ENCODE results near the gene GPX5.
"Not testable (repeated sequence)": the region's sequence is repeated elsewhere in the genome, so short reads cannot be mapped to it uniquely, and the experiment has no call there.

Gene GPX5

DNA sequence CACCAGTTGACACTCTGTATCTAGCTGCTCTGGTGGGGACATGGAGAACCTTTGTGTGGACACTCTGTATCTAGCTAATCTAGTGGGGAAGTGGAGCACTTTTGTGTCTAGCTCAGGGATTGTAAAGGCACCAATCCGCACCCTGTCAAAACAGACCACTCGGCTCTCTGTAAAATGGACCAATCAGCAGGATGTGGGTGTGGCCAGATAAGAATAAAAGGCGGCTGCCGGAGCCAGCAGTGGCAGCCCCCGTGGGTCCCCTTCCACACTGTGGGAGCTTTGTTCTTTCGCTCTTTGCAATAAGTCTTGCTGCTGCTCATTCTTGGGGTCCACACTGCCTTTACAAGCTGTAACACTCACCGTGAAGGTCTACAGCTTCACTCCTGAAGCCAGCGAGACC is 13.3 kb upstream of the GPX5 start:
- not testable (repeated sequence) for DNase-seq (ENCODE audit: low spot score)

DNA sequence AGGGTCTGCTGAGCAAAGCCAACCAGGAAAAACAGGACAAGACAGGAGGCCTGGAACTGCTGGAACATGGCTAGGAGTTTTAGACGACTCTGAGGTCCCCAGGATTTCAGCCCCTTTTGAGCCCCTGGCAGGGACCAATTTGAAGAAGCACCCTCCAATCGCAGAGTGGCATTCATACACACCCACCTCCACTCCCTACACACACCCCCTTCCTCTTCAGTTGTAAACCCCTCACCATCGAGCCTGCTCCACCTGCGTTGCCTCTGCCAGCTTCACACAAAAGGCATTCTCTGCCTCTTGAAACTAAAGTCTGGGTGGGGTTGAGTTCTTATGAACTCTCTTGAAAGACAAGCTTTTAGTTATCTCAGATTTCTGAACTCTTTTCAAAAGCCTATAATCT is 10.0 kb upstream of the GPX5 start, which contains the start of gene GPX6:
Gene GPX6, minus strand, starts transcription at position 118 of the 400 bp plus-strand sequence. Its CDS starts 50 bp downstream, at position 68.
- DNase-seq (ENCODE audit: low spot score) = no peak

DNA sequence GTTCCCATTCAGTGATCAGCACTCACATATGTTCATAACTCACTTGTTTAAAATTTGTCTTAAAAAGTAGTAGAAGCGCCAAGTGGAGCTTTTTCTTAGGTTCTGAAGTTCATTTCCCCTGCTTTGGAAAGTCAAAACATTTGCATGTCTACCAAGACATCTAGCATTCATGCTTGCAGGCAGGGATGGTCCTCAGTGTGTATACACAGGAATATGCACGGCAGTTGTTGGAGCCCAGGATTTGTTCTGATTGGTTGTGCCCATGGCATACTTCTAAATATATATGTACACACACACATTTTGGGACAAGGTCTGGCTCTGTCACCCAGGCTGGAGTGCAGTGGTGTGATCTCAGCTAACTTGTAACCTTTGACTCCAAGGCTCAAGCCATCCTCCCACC is 7.7 kb upstream of the GPX5 start:
- DNase-seq (ENCODE audit: low spot score) = no peak

DNA sequence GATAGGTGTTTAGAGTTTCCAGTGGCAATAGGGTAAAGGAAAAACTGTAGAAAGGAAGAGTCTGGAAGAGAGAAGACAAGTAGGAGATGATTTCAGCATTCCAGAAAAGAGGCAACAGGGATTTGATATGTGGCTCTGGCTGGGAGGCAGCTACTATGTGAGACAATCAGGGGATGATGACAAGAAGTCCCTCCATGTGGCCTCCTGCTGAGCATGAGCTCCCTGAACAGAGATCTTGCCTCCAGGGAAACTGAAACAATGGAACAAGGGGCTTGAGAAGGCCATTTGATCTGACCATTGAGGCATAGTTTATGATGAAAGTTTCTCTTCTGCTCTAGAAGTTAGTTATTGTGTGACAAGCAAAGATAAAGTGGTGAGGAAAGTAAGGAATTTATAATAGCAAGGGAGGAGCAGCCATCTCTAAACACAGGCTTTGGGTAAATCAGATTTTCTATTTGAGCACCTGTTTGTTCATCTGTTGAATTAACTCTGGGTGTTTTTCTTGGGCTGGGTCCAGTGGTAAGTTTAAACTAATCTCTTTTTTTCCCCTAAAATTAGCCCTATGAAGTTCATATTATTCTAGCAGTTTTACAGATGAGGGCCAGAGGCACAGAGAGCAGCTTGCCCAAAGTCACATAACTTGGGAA is 3.0 kb upstream of the GPX5 start:
- no peak for DNase-seq (ENCODE audit: low spot score)

DNA sequence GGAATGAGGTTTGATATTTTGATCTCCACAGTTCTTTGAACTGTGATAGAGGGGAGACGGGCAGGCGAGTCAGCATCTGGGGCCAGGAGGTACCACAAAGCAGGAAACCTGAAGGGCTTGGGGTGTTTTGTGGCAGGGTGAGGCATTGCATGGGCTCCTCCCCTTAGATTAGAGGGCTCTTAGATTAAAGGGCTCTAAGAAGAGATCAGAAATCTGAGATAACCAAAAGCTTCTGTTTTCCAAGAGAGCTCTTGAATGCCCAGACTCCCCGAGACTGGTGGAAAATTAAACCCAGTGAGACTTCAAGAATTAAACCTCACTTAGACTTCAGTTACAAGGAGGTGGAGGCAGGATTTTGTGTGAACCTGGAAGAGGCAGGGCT is 2.4 kb upstream of the GPX5 start:
- peak; percentile 4 for DNase-seq (ENCODE audit: low spot score)

DNA sequence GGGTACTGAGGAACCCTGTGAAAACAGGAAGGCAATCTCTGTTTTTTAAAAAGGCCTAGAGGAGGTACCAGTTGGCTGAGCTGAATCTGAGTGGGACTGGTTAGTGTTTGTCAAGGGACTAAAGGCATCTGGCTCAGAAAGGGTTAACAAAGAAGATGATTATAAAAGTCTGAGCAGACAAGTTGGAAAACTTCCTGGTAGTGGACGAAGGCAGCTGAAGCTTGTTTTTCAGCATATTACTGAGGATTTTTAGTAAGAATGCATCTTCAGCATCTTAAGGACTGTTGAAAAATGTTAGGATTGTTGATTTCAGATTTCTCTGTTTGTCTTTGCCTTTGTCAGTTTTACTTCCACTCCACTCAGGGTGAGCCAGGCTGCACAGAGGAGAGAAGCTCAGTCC is 5.1 kb downstream of the GPX5 start:
- DNase-seq (ENCODE audit: low spot score) = no peak

DNA sequence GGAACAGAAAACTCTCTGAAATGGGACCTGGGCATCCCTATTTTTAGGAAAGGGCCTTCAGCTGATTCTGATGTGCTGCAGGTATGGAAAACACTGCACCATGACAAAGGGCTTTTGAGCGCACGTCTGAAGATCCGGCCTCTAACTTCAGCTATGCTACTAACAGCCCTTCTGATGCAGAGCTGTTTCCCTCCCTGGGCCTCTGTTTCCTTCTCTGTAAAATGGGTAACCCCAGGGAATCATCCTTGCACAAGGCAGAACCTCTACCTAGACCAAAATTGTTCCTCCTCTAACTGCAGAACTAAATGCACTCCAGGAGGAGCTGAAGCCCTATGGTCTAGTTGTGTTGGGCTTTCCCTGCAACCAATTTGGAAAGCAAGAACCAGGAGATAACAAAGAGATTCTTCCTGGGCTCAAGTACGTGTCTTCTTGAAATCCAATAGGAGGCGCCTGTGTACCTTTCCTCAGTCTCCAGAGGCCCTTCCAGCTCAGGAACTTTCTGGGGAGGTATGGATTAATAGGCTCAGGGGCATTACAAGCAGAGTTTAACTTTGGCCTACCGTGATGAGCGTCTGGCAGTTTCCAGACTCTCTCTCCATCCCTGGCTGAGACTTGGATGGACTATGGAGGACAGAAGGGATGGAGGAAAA is 5.9 kb downstream of the GPX5 start:
- DNase-seq (ENCODE audit: low spot score) = no peak

DNA sequence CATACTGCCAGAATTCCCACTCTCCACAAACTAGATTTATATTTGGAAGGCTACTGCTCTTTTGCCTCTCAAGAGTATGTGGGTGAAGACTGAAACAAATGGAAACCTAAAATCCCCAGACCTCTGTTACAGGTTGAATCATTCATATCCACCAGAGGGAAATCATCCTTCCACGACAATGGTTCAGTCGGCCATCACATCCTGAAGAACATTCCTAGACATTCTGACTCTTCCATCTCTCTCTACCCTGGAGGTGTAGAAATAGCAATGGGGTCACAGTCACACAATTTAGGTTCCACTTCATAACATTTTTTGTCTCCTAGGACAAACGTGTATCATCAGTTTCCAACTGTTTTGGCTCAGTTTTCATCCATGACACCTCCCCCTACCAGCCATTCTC is 8.6 kb downstream of the GPX5 start:
- DNase-seq (ENCODE audit: low spot score) = no peak

DNA sequence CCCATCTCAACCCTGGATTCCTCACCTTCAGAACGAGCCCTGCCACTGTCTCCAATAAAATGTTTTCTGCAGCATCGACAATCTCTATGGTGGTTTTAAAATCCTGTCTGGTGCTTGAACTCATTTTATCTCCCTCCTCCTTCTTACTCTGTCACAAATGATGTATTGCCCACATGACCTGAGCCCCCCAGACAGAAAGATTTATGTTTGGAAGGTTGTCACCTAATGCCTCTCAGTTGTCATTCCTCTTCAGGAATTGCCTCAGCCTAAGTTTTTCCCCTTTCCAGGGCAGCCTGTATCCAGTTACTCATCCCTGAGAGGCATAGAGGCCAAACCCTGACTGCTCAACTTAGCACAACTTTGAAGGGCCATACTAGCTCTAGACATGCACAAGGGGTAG is 9.2 kb downstream of the GPX5 start:
- DNase-seq (ENCODE audit: low spot score) = no peak

DNA sequence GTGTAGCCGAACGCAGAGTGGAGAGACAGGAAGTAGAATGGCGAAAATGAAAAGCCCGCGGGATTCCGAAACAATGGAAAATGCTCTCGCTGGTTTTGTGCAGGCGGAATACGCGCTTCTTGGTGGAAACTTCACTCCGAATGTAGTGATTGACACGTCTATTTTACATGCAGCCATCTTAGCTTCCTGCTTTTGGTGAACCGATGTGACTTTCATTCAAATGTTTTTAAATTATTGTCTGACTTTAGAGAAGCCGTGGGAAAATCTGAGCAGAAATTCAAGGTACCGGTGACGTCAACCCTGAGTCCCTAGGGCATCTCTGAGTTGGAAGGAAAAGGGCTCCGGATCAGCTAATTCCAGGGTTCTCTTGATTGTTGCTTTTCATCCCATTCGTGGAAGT is 11.4 kb downstream of the GPX5 start:
- DNase-seq (ENCODE audit: low spot score) = peak; percentile 9

DNA sequence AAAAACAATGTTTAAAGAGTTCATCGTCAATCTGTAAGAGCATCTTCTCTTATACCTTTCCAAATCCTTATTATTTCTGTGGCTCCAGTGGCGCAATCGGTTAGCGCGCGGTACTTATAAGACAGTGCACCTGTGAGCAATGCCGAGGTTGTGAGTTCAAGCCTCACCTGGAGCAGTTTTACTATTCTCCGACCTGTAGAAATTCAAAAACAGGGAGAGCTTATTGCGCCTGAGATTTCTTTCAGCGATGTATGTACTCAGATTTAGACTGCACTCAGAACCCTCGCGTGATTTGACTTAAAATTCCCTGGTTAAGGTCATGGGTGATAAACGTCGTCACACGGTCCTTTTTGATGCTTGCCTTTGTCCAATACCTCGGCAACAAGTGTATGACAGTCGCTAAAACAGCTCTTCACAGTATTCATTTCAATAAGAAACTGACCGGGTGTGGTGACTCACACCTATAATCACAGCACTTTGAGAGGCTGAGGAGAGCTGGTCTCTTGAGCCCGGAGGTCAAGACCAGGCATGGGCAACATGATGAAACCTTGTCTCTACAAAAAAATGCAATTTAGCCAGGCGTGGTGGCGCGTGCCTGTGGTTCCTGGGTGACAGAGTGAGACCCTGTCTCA is 11.9 kb downstream of the GPX5 start:
- DNase-seq (ENCODE audit: low spot score) = peak; percentile 58

DNA sequence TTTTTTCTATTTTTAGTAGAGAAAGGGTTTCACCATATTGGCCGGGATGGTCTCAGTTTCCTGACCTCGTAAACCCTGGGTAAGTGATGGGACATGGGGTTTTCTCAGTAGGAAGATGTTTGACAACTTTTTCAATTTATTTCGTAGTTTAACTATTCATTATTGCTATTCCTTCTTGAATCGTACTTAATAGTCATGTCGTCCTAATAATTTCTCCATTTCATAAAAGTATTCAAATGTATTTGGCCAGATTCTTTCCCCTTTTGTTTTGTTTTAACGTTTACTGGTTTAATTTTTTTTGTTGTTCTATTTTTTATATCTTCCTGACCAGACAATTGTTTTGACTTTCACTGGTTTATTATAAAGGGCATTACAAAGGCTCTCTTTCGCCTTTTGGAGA is 16.3 kb downstream of the GPX5 start:
- no peak for DNase-seq (ENCODE audit: low spot score)

DNA sequence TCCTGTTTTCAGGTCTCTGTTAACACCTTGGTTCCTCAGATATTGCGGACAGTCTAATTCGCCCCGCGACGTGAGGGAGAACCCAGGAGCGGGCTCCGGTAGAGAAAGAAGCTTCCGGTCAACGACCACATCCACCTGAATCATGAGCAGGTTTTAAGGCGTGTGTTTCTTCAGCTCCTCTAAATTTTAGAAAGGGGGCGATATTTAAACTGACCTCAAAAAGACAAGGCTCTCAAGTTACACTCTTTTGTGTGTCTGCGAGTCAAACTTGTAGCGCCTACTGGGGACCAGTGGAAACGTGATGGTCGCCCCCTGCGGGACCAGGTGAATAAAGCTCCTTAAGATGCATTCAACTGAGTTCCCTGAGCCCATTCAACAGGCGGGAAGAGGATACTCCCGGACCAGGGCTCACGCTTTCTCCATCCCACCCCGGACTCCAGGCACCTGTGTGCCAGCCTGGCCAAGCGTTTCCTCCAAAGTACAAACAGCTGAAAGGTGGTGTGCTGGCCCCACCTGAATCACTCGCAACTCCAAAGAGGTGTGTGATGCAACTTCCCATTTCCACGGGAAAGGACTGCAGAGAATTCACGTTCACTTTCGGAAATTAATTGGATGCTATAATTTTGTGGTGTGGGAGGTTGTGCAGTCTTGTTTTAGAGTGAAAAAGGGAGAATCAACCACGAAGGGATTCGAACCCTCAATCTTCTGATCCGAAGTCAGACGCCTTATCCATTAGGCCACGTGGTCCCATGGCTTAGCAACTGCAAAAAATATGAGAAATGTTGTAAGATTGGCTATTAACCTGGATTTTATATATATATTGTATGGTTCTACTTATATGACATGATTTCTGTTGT is 17.0 kb downstream of the GPX5 start:
- peak; percentile 84 for DNase-seq (ENCODE audit: low spot score)

DNA sequence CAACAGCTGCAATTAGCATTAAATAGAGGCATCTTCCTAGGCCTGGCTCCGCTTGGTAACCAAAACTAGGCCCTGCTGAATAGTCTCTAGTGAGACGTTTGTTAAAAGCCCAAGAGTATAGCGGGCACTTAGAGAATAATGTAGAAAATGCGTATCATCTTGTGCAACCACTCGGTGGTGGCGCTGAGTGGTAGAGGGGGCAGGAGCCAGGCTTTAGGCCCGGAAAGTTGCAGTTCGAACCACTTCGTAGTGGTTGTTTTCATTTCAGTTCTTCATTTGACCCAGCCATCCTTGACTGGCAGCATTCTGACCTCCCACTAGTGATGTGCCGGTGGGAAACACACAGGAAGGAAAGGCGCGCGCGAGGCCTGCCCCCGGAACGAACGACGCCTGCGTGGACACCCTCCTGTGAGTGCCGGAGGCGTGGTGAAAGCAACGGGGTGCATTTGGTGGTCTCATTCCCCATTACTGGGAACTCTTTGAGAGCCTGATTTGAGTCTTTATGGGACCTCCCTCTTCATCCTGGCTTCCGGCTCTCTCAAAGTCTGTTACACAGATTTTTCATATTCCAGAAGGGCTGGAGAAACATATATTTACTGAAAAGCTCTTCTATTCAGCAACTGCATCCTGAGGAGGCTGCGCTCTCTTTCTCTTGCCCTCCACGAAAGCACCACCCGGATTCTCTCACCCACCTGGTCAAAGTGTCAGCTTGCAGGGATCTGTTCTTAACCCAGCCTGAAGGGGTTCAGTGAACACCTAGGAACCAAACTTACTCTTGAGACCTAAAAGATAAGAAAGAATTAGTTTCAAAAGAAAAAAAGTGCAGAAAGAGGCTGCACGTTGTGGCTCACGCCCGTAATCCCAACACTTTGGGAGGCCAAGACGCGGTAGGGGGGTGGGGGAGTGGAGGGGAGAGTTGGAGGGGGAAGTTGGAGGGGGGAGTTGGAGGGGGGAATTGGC is 18.2 kb downstream of the GPX5 start:
- DNase-seq (ENCODE audit: low spot score) = peak; percentile 6

DNA sequence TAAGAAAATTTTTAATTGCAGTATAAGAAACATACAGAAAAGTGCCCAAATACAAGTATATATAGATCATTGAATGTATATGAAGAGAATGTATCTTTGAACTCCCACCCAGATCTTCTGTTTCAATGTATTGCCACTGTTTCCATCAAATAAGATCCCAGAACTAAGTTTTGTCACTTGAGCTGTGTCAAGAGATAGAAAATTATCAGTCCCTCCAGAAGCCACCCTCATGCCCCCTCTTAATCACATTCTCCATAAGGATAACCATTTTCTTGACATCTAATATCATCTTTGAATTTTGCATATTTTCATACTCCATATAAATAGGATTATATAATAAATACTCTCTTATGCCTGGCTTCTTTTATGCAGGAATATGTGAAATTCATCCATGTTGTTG is 20.3 kb downstream of the GPX5 start:
- DNase-seq (ENCODE audit: low spot score) = no peak

DNA sequence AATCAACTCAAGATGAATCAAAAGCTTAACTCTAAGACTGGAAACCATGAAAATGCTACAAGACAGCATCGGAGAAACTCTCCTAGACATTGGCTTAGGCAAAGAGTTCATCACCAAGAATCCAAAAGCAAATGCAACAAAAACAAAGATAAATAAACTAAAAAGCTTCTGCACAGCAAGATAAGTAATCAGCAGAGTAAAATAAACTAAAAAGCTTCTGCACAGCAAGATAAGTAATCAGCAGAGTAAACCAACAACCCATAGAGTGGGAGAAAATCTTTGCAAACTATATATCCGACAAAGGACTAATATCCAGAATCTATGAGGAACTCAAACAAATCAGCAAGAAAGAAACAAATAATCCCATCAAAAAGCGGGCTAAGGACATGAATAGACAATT is 21.3 kb downstream of the GPX5 start:
- not testable (repeated sequence) for DNase-seq (ENCODE audit: low spot score)

DNA sequence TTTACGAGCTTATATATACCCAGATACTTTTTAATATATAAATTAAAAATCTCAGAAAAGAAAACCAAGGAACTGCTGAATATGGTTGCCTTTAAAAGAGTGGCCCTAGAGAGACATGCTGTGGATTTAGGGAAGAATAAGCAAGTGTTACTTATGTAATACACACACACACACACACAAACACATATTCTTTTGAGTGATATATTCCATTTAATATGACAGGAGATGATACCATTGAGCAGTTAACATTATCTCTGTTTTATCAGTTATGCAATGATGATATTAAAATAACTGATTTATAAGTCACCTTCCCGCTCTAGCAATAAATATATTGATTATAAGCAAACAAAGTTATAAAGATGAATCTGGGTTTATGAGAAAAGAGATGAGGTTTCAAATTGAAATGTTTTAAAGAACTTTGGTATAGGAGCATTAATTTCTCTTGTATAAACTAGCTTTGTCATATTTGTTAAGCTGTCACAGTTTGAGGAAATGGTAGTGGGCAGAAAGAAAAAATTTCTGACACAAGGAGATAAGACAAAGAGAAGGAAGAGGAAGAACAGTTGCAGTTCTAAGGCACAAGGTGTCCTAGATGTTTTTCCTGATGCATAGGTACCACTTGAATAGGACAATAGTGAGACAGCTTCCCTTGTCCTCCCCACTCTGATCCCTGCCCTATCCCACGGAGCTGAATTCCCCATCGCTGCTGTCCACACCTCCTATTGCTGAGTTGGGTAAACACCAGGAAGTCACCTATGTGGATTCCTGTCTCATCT is 26.4 kb downstream of the GPX5 start:
- DNase-seq (ENCODE audit: low spot score) = no peak

DNA sequence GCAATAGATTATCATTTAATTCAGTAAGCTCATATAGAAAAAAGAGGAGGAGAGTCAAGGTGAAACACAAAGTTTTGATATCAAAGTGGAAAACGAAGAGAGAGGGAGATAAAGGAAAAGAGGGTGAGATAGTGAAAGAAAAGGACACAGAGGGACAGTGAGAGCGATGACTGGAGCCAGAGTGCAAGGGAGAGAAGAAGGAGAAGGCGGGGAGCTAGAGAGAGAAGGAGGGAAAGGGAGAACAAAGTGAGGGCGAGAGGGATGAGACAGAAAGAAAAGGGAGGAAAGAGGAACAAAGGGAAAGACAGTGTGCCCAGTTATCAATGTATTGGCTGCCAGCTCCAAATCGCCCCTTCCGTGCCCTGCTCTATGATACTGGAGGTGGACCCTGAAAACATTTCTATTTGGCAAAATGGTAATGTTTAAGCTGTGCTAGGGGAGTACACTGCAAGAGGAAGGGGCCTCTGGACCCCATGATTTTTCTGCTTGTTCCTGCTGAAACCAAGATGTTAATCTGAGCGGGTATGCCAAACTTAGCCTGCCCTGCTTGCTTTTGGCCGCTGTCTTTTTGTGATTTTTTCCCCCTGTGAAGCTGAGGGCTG is 27.8 kb downstream of the GPX5 start:
- DNase-seq (ENCODE audit: low spot score) = no peak

DNA sequence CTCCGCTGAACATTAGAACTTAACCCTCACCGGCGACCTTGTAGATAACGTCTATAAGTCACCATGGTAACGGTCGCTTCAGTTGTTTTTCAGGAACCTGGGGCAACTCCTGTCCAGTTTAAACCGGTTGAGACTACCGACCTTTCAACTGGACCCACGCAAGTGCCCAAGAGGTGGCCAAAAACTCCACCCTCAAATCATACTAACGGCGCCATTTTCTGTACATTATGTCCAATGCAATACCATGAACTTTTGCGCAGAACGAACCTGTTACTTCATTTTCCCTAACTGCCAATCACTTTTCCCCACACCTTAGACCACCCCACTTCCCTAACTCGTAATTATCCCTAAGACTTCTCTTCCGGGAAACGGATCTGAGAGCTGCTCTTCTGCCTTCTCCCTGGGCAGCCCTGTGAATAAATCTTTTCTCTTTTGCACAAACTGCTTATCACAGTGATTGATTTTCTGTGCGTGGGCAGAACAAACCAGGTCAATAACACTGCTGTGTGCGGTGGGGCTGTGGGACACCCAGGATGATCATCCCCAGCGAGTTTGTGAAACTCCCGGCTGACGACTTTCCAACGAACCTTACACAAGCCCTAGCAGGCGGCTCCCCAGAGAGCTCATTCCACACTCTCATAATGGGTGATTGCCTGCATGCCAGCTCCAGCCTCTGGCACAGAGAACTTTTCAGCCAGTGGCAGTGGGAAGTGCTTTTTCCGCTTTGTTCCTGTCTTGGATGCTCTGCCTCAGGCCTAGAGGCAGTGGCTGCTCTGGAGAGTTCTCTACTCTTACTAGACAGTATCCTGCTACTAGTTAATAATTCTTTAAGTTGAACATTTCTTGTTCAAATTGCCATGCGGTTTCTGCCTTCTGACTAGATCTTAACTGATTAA is 28.6 kb downstream of the GPX5 start:
- DNase-seq (ENCODE audit: low spot score) = no peak
